ENCODE results near the gene DUS2. TPM values are rescaled to one million over a fixed set of nuclear protein-coding genes. Genes with fewer than 3 reads are reported as not detected.
A peak's percentile ranks its signal among the peaks of the same experiment; 100 is the strongest.
"Not testable (repeated sequence)": the region's sequence is repeated elsewhere in the genome, so short reads cannot be mapped to it uniquely, and the experiment has no call there.

DUS2 gene
- polyA plus RNA-seq, 3 donors from 2014 or later: 9.3 to 23.7 (median 16.8) TPM

- peak in 2 of 3 donors; percentile 26 to 44 for DNase-seq
- Mint-ChIP-seq H3K9me3 (peaks cover 0 to 9% (median 6%) of the 10 kb centered on the region in 6 donors), H3K27ac (peak overlapping the region in 5 of 6 donors; percentile 15 to 87 (median 64))
These were observed 93.3 kb downstream of the DUS2 start for GRCh38 chr16:68116256-68116867.

DNA sequence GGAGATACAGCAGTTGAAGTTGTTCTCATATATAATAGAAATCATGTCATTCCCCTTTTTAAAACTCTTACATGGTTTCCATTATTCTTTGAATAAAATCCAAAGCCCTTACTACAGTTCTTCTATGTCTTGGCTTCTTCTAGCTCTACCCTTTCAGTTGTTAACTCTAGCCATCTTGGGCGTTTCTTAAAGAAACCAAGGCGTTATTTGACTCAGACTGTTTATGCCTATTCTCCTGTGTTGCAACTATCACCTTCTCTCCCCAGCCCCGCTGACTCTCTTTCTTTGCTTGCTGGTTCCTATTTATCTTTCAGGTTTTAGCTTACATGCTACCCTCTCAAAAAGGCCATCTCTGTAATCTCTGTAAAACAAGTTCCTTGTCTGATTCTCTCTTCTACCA lies 94.8 kb downstream of the DUS2 start:
- peak overlapping the region; percentile 59 to 80 (median 73) for H3K4me3 Mint-ChIP-seq
- H3K27ac Mint-ChIP-seq: peak overlapping the region; percentile 71 to 91 (median 87)
- no peaks in the 10 kb centered on the region for H3K27me3 Mint-ChIP-seq (ENCODE audit: low read depth in 3 of 3)
- peaks cover 97 to 100% of the 10 kb centered on the region in 2 donors for H3K4me1 Mint-ChIP-seq
- peak in 2 of 3 donors; percentile 16 to 26 for DNase-seq
- peaks cover 0 to 4% (median under 1%) of the 10 kb centered on the region in 3 donors for H3K36me3 Mint-ChIP-seq
- H3K9me3 Mint-ChIP-seq: peaks cover 0 to 2% (median 0%) of the 10 kb centered on the region in 6 donors

More at GRCh38 chr16:68116256-68116867, 93.3 kb downstream of the DUS2 start:
- Mint-ChIP-seq H3K27me3 (ENCODE audit: low read depth in 3 of 3) (peaks cover 0 to 3% (median 0%) of the 10 kb centered on the region in 3 donors), H3K4me3 (peak overlapping the region in 3 of 5 donors; percentile 36 to 80 (median 41)), H3K36me3 (peaks cover 3 to 6% (median 5%) of the 10 kb centered on the region in 3 donors), H3K4me1 (peaks cover 95 to 100% of the 10 kb centered on the region in 2 donors)

GRCh38 chr16:68118954-68119353 lies 95.9 kb downstream of the DUS2 start:
- peak overlapping the region; percentile 59 to 80 (median 73) for H3K4me3 Mint-ChIP-seq
- not testable (repeated sequence) for H3K9me3 Mint-ChIP-seq; H3K27me3 Mint-ChIP-seq (ENCODE audit: low read depth in 3 of 3); H3K36me3 Mint-ChIP-seq
- H3K27ac Mint-ChIP-seq: peak overlapping the region; percentile 80 to 91 (median 87)
- DNase-seq: peak; percentile 42 to 55 (median 45)
- H3K4me1 Mint-ChIP-seq: peaks cover 89 to 96% of the 10 kb centered on the region in 2 donors

- Mint-ChIP-seq H3K27ac (peak overlapping the region; percentile 80 to 91 (median 87)), H3K4me1 (peaks cover 83 to 90% of the 10 kb centered on the region in 2 donors), H3K4me3 (peak overlapping the region; percentile 59 to 80 (median 73))
- H3K36me3 Mint-ChIP-seq; H3K27me3 Mint-ChIP-seq (ENCODE audit: low read depth in 3 of 3); DNase-seq; H3K9me3 Mint-ChIP-seq: not testable (repeated sequence)
These were observed 97.4 kb downstream of the DUS2 start for GRCh38 chr16:68120496-68120895.

GRCh38 chr16:68126395-68126794 lies 103.3 kb downstream of the DUS2 start:
- Mint-ChIP-seq H3K27me3 (ENCODE audit: low read depth in 3 of 3) (no peaks in the 10 kb centered on the region), H3K4me1 (peaks cover 65 to 81% of the 10 kb centered on the region in 2 donors), H3K36me3 (peaks cover 0 to 12% (median 4%) of the 10 kb centered on the region in 3 donors), H3K9me3 (no peaks in the 10 kb centered on the region), H3K4me3 (no peak overlapping the region), H3K27ac (peak overlapping the region in 5 of 6 donors; percentile 9 to 69 (median 54))
- no peak for DNase-seq

GRCh38 chr16:68128577-68129305 lies 105.7 kb downstream of the DUS2 start:
- Mint-ChIP-seq H3K27ac (peak overlapping the region in 4 of 6 donors; percentile 0 to 85 (median 51)), H3K4me3 (no peak overlapping the region), H3K36me3 (peaks cover 0 to 11% (median 4%) of the 10 kb centered on the region in 3 donors), H3K9me3 (no peaks in the 10 kb centered on the region), H3K27me3 (ENCODE audit: low read depth in 3 of 3) (no peaks in the 10 kb centered on the region), H3K4me1 (peaks cover 71 to 84% of the 10 kb centered on the region in 2 donors)
- no peak for DNase-seq

Other genes with a start within 250 kb of the DUS2 start
- gene RANBP10, start 216.7 kb upstream of the DUS2 start, polyA plus RNA-seq: 10 to 100 TPM in 1 of 3 donors, 1 to 10 TPM in 2; 2.6 to 12.4 (median 7.9) TPM
- not detected for gene TSNAXIP1, start 216.4 kb upstream of the DUS2 start, polyA plus RNA-seq
- gene THAP11, start 181.0 kb upstream of the DUS2 start, polyA plus RNA-seq: 100 to 1,000 TPM; 102 to 129 (median 117) TPM
- gene NUTF2, start 176.4 kb upstream of the DUS2 start, polyA plus RNA-seq: 100 to 1,000 TPM; 115 to 157 (median 130) TPM
- 10 to 100 TPM in 2 of 3 donors, 1 to 10 TPM in 1; 9.3 to 15.0 (median 12.4) TPM for gene CENPT, start 175.6 kb upstream of the DUS2 start, polyA plus RNA-seq
- 10 to 100 TPM; 14.2 to 26.0 (median 23.8) TPM for gene EDC4, start 150.2 kb upstream of the DUS2 start, polyA plus RNA-seq
- gene NRN1L, start 138.4 kb upstream of the DUS2 start, polyA plus RNA-seq: under 1 TPM in 1 of 3 donors, not detected in 2; 0.91 TPM
- gene PSKH1, start 130.0 kb upstream of the DUS2 start, polyA plus RNA-seq: 10 to 100 TPM; 16.4 to 40.6 (median 21.7) TPM
- gene CTRL, start 91.4 kb upstream of the DUS2 start, polyA plus RNA-seq: 1 to 10 TPM in 2 of 3 donors, under 1 TPM in 1; 0.59 to 2.9 (median 2.0) TPM
- gene PSMB10, start 86.4 kb upstream of the DUS2 start, polyA plus RNA-seq: 1,000 to 10,000 TPM in 2 of 3 donors, 100 to 1,000 TPM in 1; 893 to 1,468 (median 1,114) TPM
- gene LCAT, start 79.2 kb upstream of the DUS2 start, polyA plus RNA-seq: 1 to 10 TPM in 1 of 3 donors, under 1 TPM in 1, not detected in 1; 0.14 to 1.3 TPM
- 10 to 100 TPM in 1 of 3 donors, 1 to 10 TPM in 2; 5.1 to 10.5 (median 6.6) TPM for gene SLC12A4, start 54.6 kb upstream of the DUS2 start, polyA plus RNA-seq
- under 1 TPM in 1 of 3 donors, not detected in 2; 0.11 TPM for gene DPEP3, start 42.8 kb upstream of the DUS2 start, polyA plus RNA-seq
- gene DPEP2, start 23.8 kb upstream of the DUS2 start, polyA plus RNA-seq: 10 to 100 TPM; 45.5 to 62.6 (median 59.4) TPM
- gene DPEP2NB, start 7.4 kb upstream of the DUS2 start, polyA plus RNA-seq: not detected
- gene DDX28, start 52 bp upstream of the DUS2 start, polyA plus RNA-seq: 10 to 100 TPM; 45.3 to 59.4 (median 55.0) TPM
- 100 to 1,000 TPM in 2 of 3 donors, 10 to 100 TPM in 1; 66.5 to 160 (median 119) TPM for gene NFATC3, start 62.1 kb downstream of the DUS2 start, polyA plus RNA-seq
- gene ESRP2, start 212.8 kb downstream of the DUS2 start, polyA plus RNA-seq: under 1 TPM in 1 of 3 donors, not detected in 2; 0.45 TPM
- gene PLA2G15, start 222.1 kb downstream of the DUS2 start, polyA plus RNA-seq: 10 to 100 TPM in 1 of 3 donors, 1 to 10 TPM in 2; 4.8 to 10.7 (median 9.0) TPM
- 10 to 100 TPM in 1 of 3 donors, 1 to 10 TPM in 2; 1.9 to 12.8 (median 6.0) TPM for gene SLC7A6, start 241.2 kb downstream of the DUS2 start, polyA plus RNA-seq